ENCODE data around the gene SLN.

Gene SLN

GRCh38 chr11:107665018-107665417, 46.8 kb downstream of the SLN start:
- DNase-seq (ENCODE audit: low spot score): no peak
- no peak overlapping the region for H2BK120ac ChIP-seq (ENCODE audit: low read depth, low read length)
- no CpG with 5 or more reads among the region's 10 CpGs for WGBS, 2 donors (ENCODE audit: extremely low coverage in 2 of 2, insufficient read length in 2 of 2, insufficient replicate concordance in 1 of 2)

GRCh38 chr11:107661656-107662055, 50.2 kb downstream of the SLN start:
- Histone ChIP-seq H4K8ac (ENCODE audit: low read depth, low read length) (no peak overlapping the region), H2BK5ac (ENCODE audit: low read length) (no peak overlapping the region), H3K9me3 (replicated peaks in 1 of 2; ENCODE audit: control insufficient read depth in 2 of 2, insufficient read depth in 1 of 2, low read depth in 1 of 2, low read length in 2 of 2) (no peaks in the 10 kb centered on the region), H3K23ac (ENCODE audit: low read depth, low read length, poor library complexity) (no peak overlapping the region), H3K27me3 (ENCODE audit: control insufficient read depth in 3 of 3, insufficient read depth in 3 of 3, low read depth in 1 of 3, low read length in 3 of 3) (no peaks in the 10 kb centered on the region), H2BK12ac (ENCODE audit: low read length) (no peak overlapping the region), H2BK120ac (ENCODE audit: low read depth, low read length) (no peak overlapping the region), H3K9ac (ENCODE audit: low read depth, low read length, poor library complexity) (no peak overlapping the region), H2BK15ac (ENCODE audit: low read length) (no peak overlapping the region), H2AK5ac (ENCODE audit: low read depth, low read length) (no peak overlapping the region), H3K4me1 (ENCODE audit: control insufficient read depth in 2 of 2, insufficient read depth in 1 of 2, low read depth in 1 of 2, low read length in 2 of 2) (peaks cover 0 to 29% of the 10 kb centered on the region in 2 donors), H3K4ac (ENCODE audit: low read length) (no peak overlapping the region), H3K18ac (ENCODE audit: low read length) (no peak overlapping the region), H3K14ac (ENCODE audit: low read length) (no peak overlapping the region), H3K79me1 (ENCODE audit: low read depth, low read length) (no peaks in the 10 kb centered on the region), H3K4me2 (ENCODE audit: insufficient read depth, low read length, poor library complexity, severe bottlenecking) (no peak overlapping the region), H3K4me3 (ENCODE audit: low read length in 2 of 2) (no peak overlapping the region), H3K27ac (replicated peaks; ENCODE audit: low read length) (no peak overlapping the region), H2AFZ (ENCODE audit: low read length) (no peak overlapping the region), H4K91ac (ENCODE audit: low read depth, low read length, poor library complexity) (no peak overlapping the region), H3K36me3 (replicated peaks in 1 of 2; ENCODE audit: control insufficient read depth in 2 of 2, insufficient read depth in 2 of 2, low read length in 2 of 2) (no peaks in the 10 kb centered on the region)
- no CpG with 5 or more reads among the region's 1 CpG for WGBS, 2 donors (ENCODE audit: extremely low coverage in 2 of 2, insufficient read length in 2 of 2, insufficient replicate concordance in 1 of 2)
- no peak for DNase-seq (ENCODE audit: low spot score)

More at GRCh38 chr11:107665018-107665417, 46.8 kb downstream of the SLN start:
- Histone ChIP-seq H3K9ac (ENCODE audit: low read depth, low read length, poor library complexity) (no peak overlapping the region), H3K9me3 (replicated peaks in 1 of 2; ENCODE audit: control insufficient read depth in 2 of 2, insufficient read depth in 1 of 2, low read depth in 1 of 2, low read length in 2 of 2) (no peaks in the 10 kb centered on the region), H3K4ac (ENCODE audit: low read length) (no peak overlapping the region), H3K36me3 (replicated peaks in 1 of 2; ENCODE audit: control insufficient read depth in 2 of 2, insufficient read depth in 2 of 2, low read length in 2 of 2) (no peaks in the 10 kb centered on the region), H3K27me3 (ENCODE audit: control insufficient read depth in 3 of 3, insufficient read depth in 3 of 3, low read depth in 1 of 3, low read length in 3 of 3) (no peaks in the 10 kb centered on the region), H2BK5ac (ENCODE audit: low read length) (no peak overlapping the region), H3K27ac (replicated peaks; ENCODE audit: low read length) (no peak overlapping the region), H3K4me3 (ENCODE audit: low read length in 2 of 2) (no peak overlapping the region), H3K18ac (ENCODE audit: low read length) (no peak overlapping the region), H3K79me1 (ENCODE audit: low read depth, low read length) (no peaks in the 10 kb centered on the region), H3K4me2 (ENCODE audit: insufficient read depth, low read length, poor library complexity, severe bottlenecking) (no peak overlapping the region), H3K4me1 (ENCODE audit: control insufficient read depth in 2 of 2, insufficient read depth in 1 of 2, low read depth in 1 of 2, low read length in 2 of 2) (peaks cover 4 to 50% of the 10 kb centered on the region in 2 donors), H2AFZ (ENCODE audit: low read length) (no peak overlapping the region), H3K23ac (ENCODE audit: low read depth, low read length, poor library complexity) (no peak overlapping the region), H4K8ac (ENCODE audit: low read depth, low read length) (no peak overlapping the region), H4K91ac (ENCODE audit: low read depth, low read length, poor library complexity) (no peak overlapping the region), H2BK12ac (ENCODE audit: low read length) (no peak overlapping the region), H2AK5ac (ENCODE audit: low read depth, low read length) (no peak overlapping the region), H3K14ac (ENCODE audit: low read length) (no peak overlapping the region), H2BK15ac (ENCODE audit: low read length) (no peak overlapping the region)

- H3K14ac ChIP-seq (ENCODE audit: low read length): no peak overlapping the region
- no CpG with 5 or more reads among the region's 3 CpGs for WGBS, 2 donors (ENCODE audit: extremely low coverage in 2 of 2, insufficient read length in 2 of 2, insufficient replicate concordance in 1 of 2)
- H3K4me1 ChIP-seq (ENCODE audit: control insufficient read depth in 2 of 2, insufficient read depth in 1 of 2, low read depth in 1 of 2, low read length in 2 of 2): peaks cover 0 to 27% of the 10 kb centered on the region in 2 donors
- H2AK5ac ChIP-seq (ENCODE audit: low read depth, low read length): no peak overlapping the region
- H2BK15ac ChIP-seq (ENCODE audit: low read length): no peak overlapping the region
- DNase-seq (ENCODE audit: low spot score): no peak
- H3K4ac ChIP-seq (ENCODE audit: low read length): no peak overlapping the region
- H3K18ac ChIP-seq (ENCODE audit: low read length): no peak overlapping the region
- no peak overlapping the region for H2AFZ ChIP-seq (ENCODE audit: low read length)
- no peaks in the 10 kb centered on the region for H3K36me3 ChIP-seq (replicated peaks in 1 of 2; ENCODE audit: control insufficient read depth in 2 of 2, insufficient read depth in 2 of 2, low read length in 2 of 2)
- no peak overlapping the region for H4K8ac ChIP-seq (ENCODE audit: low read depth, low read length)
- H3K9me3 ChIP-seq (replicated peaks in 1 of 2; ENCODE audit: control insufficient read depth in 2 of 2, insufficient read depth in 1 of 2, low read depth in 1 of 2, low read length in 2 of 2): no peaks in the 10 kb centered on the region
- no peak overlapping the region for H4K91ac ChIP-seq (ENCODE audit: low read depth, low read length, poor library complexity)
- H3K23ac ChIP-seq (ENCODE audit: low read depth, low read length, poor library complexity): no peak overlapping the region
- no peak overlapping the region for H3K27ac ChIP-seq (replicated peaks; ENCODE audit: low read length)
- no peak overlapping the region for H2BK12ac ChIP-seq (ENCODE audit: low read length)
- H3K79me1 ChIP-seq (ENCODE audit: low read depth, low read length): no peaks in the 10 kb centered on the region
- H2BK120ac ChIP-seq (ENCODE audit: low read depth, low read length): no peak overlapping the region
- H3K27me3 ChIP-seq (ENCODE audit: control insufficient read depth in 3 of 3, insufficient read depth in 3 of 3, low read depth in 1 of 3, low read length in 3 of 3): no peaks in the 10 kb centered on the region
- no peak overlapping the region for H2BK5ac ChIP-seq (ENCODE audit: low read length)
- H3K9ac ChIP-seq (ENCODE audit: low read depth, low read length, poor library complexity): no peak overlapping the region
- no peak overlapping the region for H3K4me3 ChIP-seq (ENCODE audit: low read length in 2 of 2)
- H3K4me2 ChIP-seq (ENCODE audit: insufficient read depth, low read length, poor library complexity, severe bottlenecking): no peak overlapping the region
Measured at GRCh38 chr11:107660066-107660465, 51.8 kb downstream of the SLN start.

GRCh38 chr11:107659310-107659709, 52.5 kb downstream of the SLN start:
- no peaks in the 10 kb centered on the region for H3K27me3 ChIP-seq (ENCODE audit: control insufficient read depth in 3 of 3, insufficient read depth in 3 of 3, low read depth in 1 of 3, low read length in 3 of 3)
- no peak overlapping the region for H3K4me3 ChIP-seq (ENCODE audit: low read length in 2 of 2)
- H3K23ac ChIP-seq (ENCODE audit: low read depth, low read length, poor library complexity): no peak overlapping the region
- no peaks in the 10 kb centered on the region for H3K36me3 ChIP-seq (replicated peaks in 1 of 2; ENCODE audit: control insufficient read depth in 2 of 2, insufficient read depth in 2 of 2, low read length in 2 of 2)
- no peak overlapping the region for H2BK12ac ChIP-seq (ENCODE audit: low read length)
- no peak overlapping the region for H3K18ac ChIP-seq (ENCODE audit: low read length)
- H3K14ac ChIP-seq (ENCODE audit: low read length): no peak overlapping the region
- H3K79me1 ChIP-seq (ENCODE audit: low read depth, low read length): no peaks in the 10 kb centered on the region
- no peak overlapping the region for H2BK120ac ChIP-seq (ENCODE audit: low read depth, low read length)
- H4K8ac ChIP-seq (ENCODE audit: low read depth, low read length): no peak overlapping the region
- no peak overlapping the region for H3K9ac ChIP-seq (ENCODE audit: low read depth, low read length, poor library complexity)
- H3K4me1 ChIP-seq (ENCODE audit: control insufficient read depth in 2 of 2, insufficient read depth in 1 of 2, low read depth in 1 of 2, low read length in 2 of 2): peaks cover 0 to 23% of the 10 kb centered on the region in 2 donors
- H2AK5ac ChIP-seq (ENCODE audit: low read depth, low read length): no peak overlapping the region
- no peak overlapping the region for H3K27ac ChIP-seq (replicated peaks; ENCODE audit: low read length)
- no peak overlapping the region for H3K4me2 ChIP-seq (ENCODE audit: insufficient read depth, low read length, poor library complexity, severe bottlenecking)
- H2BK5ac ChIP-seq (ENCODE audit: low read length): no peak overlapping the region
- H3K4ac ChIP-seq (ENCODE audit: low read length): no peak overlapping the region
- no peak overlapping the region for H4K91ac ChIP-seq (ENCODE audit: low read depth, low read length, poor library complexity)
- no peak overlapping the region for H2BK15ac ChIP-seq (ENCODE audit: low read length)
- no peak for DNase-seq (ENCODE audit: low spot score)
- H3K9me3 ChIP-seq (replicated peaks in 1 of 2; ENCODE audit: control insufficient read depth in 2 of 2, insufficient read depth in 1 of 2, low read depth in 1 of 2, low read length in 2 of 2): no peaks in the 10 kb centered on the region
- H2AFZ ChIP-seq (ENCODE audit: low read length): no peak overlapping the region
